GM13977 (cell line): Measurements from ENCODE around the gene LRCH1.

Experiments
- DNase-seq: peaks from one replicate; pipeline ENCODE4 v3.0.0; 2012; ENCODE audit warnings: low spot score
- CTCF ChIP-seq: IDR thresholded peaks from 2 replicates; pipeline ENCODE4 v1.5.1; 2012; ENCODE audit warnings: mild to moderate bottlenecking, control low read depth; ENCODE audit not compliant: insufficient read depth; ENCODE audit errors: extremely low read depth, missing control alignments
- in situ Hi-C: fragments of 300-500 bp; cut with MboI; formaldehyde crosslinking; loops from one replicate; pipeline ENCODE4 v1.12.0; 2022; ENCODE audit warnings: low sequenced_read_pairs, low pct_unique_long_range_greater_than_20kb, mixed read lengths, inconsistent platforms; ENCODE audit not compliant: unreplicated experiment

The LRCH1 gene

DNA sequence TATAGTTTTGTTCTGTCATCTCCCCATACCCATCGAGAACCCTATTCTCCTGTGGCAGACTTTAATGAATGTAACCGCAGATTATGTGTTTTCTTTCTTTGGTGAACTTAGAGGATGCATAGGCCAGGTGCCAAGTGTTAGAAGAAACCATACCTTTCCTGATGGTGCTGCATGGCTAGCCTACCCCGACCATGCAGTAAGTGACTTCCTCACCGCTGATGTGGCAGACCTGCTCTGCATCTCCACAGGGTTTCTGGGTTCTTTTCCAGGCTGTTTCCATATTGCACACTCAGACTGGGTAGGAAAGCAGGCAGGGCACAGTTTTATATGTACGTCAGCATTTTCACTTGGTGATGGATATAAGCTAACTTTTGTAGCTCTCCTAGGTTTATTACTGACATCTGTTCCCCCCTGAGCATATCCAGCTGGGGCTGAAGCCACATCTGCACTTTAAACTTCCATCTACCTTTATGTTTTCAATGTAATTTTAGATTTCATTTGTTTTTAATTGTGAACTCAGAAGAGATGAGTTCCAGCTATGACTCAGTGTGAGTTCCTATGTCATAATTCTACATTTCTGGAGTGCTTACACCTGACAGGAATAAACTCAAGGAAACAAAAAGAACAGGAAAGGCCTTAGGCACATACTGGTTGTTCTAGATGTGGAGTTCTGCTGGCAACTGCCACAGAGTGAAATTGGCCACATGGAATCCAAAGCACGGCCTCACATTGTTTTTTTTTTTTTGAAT, 42.3 kb downstream of the LRCH1 start:
- in situ Hi-C loops: no loop called here
- TF ChIP-seq CTCF: no peak
- DNase-seq: no peak

DNA sequence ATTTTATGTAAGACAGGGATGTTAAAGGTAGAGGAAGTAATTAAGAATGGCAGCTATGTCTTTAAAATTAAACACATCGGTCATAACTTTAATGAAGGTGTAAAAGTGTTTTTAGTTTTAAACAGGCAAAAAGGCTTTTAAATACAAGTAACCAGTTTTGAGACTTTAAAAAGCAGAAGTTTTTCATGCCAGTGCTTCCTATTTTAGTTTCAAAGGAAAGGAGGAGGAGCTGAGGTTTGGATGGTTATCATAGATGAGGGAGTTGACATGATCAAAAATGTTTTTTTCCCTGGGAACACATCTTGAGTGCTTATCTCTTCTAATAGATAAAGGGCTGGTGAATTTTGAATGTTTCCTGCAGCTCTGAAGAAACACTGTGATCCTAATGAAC, 42.9 kb downstream of the LRCH1 start:
- TF ChIP-seq CTCF: no peak
- no peak for DNase-seq
- in situ Hi-C loops: no loop called here

GRCh38 chr13:46596466-46596865, 43.5 kb downstream of the LRCH1 start:
- no peak for DNase-seq
- in situ Hi-C loops: no loop called here
- no peak for TF ChIP-seq CTCF

- no peak for DNase-seq
- in situ Hi-C loops: no loop called here
- no peak for TF ChIP-seq CTCF
Observed at GRCh38 chr13:46598140-46598819, 45.3 kb downstream of the LRCH1 start.

- in situ Hi-C loops: no loop called here
- TF ChIP-seq CTCF: no peak
- DNase-seq: no peak
Observed at GRCh38 chr13:46598820-46599180, 45.8 kb downstream of the LRCH1 start.

- in situ Hi-C loops: no loop called here
- no peak for DNase-seq
- TF ChIP-seq CTCF: no peak
Observed at GRCh38 chr13:46600943-46601311, 48.0 kb downstream of the LRCH1 start.

DNA sequence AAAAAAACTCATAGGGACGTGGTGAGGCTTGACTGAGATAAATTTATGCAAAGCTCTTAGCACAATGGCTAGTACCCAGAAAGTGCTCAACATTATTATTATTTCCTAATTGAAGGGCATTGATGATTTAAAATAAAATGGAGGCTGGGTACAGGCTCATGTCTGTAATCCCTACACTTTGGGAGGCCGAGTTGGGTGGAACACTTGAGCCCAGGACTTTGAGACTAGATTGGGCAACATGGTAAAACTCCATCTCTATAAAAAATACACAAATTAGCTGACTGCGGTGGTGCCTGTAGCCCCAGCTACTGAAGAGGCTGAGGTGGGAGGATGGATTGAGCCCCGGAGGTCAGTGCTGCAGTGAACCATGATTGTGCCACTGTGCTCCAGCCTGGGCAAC, 49.6 kb downstream of the LRCH1 start:
- no peak for DNase-seq
- in situ Hi-C loops: no loop called here
- TF ChIP-seq CTCF: no peak
